H4 (cell line): ENCODE measurements around the gene FUT6. TPM values are rescaled to one million over a fixed set of nuclear protein-coding genes. Genes with fewer than 3 reads are reported as not detected.
"Not testable (repeated sequence)": the region's sequence is repeated elsewhere in the genome, so short reads cannot be mapped to it uniquely, and the experiment has no call there.

ENCODE experiments used
- DNase-seq: peaks from one replicate; pipeline ENCODE4 v3.0.0-alpha.2; 2015; ENCODE audit warnings: low spot score
- total RNA-seq: library from RNA; depleted of rRNA; stranded (reverse); fragments of >200 nt; shearing (Covaris generic); gene quantifications from 2 replicates; pipeline ENCODE4 v1.2.3, GENCODE V29; 2014; rRNA removed

The FUT6 gene
- total RNA-seq, 1 experiment from 2014 or later = not detected

DNA sequence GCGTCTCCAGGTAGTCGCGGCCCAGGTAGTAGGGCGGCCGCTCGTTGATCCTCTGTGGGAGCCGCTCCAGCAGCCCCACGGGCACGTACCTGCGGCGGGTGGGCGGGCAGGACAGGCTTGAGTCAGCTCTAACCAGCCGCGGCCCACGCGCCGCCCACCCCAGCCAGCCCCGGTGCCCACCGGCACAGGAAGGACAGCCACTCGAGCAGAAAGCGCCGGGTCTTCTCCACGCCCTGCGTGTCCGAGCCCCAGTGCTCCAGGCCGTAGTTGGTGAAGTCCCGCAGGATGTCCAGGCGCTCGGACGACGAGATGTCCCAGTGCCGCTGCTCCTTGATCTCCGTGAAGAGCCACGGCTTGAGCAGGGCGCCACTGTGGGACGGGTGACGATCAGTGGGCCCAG, 54.1 kb downstream of the FUT6 start:
- DNase-seq = no peak

DNA sequence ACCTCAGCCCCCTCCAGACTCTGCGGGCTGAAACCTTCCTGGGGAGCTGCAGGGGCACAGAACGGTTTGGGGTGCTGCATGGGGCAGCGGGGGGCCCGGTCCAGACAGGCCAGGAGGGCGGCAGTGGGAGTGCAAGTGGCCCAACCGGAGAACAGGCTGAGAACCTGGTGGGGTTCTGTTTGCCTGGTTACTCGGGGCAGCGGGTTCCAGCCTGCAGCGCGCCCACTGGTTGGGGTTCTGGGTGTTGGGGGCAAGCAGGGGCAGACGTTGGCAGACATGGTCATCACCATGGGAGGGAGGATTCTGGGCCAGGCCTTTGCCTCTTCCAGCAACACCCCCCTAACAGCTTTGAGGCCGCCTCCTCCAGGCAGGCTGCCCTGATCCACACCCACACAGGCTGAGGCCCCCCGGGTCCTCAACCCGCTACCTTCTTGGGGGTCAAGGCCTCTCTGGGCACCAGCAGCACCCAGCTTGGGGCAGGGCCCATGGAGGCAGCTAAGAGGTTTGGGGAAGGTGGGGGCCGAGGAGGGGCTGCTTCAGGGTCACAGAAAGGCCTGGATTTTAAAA, 54.8 kb downstream of the FUT6 start, which contains the start of gene PRR22:
TSS of gene PRR22 (minus strand) at position 166 of the 567 bp plus-strand sequence. CDS start at position 80, 86 bp downstream.
- no peak for DNase-seq

DNA sequence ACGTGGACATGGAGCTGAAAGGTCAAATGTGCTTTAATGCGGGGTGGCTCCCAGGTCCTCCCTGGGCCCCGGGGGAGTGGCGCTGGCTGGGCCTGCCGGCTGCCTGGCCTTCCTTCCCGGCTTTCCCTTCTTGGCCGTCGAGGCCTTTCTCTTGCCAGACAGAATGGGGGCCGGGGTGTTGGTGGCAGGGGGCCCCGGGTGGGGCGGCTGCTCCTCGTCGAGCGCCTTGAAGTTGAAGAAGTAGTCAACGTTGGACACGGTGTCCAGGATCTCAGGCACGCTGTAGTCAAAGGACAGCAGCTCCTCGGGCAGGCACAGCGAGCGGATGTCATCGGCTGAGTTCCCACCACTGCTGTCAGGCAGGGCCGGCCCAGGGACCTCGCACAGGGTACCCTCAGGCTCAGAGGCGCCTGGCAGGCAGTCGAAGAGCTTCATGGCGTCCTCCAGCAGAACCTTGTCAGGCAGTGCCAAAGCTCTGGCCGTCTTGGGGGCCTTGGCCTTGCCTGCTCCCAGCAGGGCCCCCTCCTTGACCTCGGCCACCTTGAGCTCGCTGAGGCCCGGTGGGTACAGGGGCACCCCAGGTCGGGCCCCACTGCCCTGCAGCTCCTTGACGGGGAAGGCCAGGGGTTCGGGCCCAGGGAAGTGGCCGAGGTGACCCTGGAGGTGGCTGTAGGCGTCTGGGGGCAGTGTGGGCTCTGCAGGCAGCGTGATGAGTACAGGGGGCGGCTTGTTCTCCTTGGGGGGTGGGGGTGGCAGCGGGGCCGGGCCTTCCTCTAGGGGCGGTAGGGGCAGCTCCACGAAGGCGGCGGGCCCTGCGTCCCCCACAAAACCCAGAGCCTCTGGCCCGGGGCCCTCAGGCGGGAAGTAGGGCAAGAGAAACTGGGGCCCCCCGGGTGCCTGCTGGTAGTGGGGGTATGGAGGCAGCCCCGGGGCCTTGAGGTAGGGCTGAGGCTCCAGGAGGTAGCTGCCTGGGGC, 56.3 kb downstream of the FUT6 start:
- no peak for DNase-seq

DNA sequence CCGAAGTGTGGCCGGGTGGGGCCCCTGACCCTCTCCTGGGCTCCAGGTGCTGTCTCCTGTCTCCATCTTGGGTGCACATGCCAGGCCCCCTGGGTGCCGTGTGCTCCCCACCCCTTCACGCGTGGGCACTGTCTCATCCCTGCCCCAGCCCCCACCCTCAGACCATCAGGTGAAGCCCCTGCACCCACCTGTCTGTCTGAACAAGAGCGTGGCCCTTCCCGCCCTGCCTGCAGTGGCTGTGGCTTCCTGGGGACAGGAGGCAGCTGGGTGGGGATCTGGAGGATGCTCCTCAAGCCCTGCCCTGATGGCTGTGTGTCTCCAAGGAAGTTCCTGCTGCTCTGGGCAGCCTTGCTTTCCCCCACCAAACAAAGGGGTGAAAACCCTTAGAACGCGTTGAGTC, 57.2 kb downstream of the FUT6 start:
- no peak for DNase-seq

DNA sequence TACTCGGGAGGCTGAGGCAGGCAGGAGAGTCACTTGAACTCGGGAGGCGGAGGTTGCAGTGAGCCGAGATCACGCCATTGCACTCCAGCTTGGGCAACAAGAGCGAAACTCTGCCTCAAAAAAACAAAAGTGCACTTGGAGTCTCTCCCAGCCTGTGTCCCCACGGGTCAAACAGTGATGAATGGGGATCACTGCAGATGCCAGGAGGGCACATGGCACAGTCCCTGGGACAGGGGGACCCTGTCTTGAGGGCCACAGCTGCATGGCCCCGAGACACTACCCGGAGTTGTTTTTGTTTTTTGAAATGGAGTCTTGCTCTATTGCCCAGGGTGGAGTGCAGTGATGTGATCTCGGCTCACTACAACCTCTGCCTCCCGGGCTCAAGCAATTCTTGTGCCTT, 58.6 kb downstream of the FUT6 start:
- not testable (repeated sequence) for DNase-seq

Other genes starting within 250 kb of the FUT6 start
- gene SAFB2, start 216.9 kb downstream of the FUT6 start, total RNA-seq = 10.8 and 19.1 TPM in 2 replicates
- gene SAFB, start 216.6 kb downstream of the FUT6 start, total RNA-seq = 18.4 and 19.5 TPM in 2 replicates
- gene MICOS13, start 159.2 kb downstream of the FUT6 start, total RNA-seq = 38.1 and 52.7 TPM in 2 replicates
- gene HSD11B1L, start 158.7 kb downstream of the FUT6 start, total RNA-seq = 2.4 and 4.9 TPM in 2 replicates
- 933 and 1,282 TPM in 2 replicates for gene RPL36, start 149.4 kb downstream of the FUT6 start, total RNA-seq
- gene LONP1, start 119.6 kb downstream of the FUT6 start, total RNA-seq = 49.1 and 81.4 TPM in 2 replicates
- gene CATSPERD, start 119.1 kb downstream of the FUT6 start, total RNA-seq = not detected in 2 replicates
- gene PRR22, start 55.0 kb downstream of the FUT6 start, total RNA-seq = 0.25 TPM in 1 of 2 replicates, not detected in the other
- gene DUS3L, start 48.5 kb downstream of the FUT6 start, total RNA-seq = 23.2 and 28.1 TPM in 2 replicates
- gene NRTN, start 34.6 kb downstream of the FUT6 start, total RNA-seq = 0.06 and 0.23 TPM in 2 replicates
- not detected in 2 replicates for gene FUT3, start 11.7 kb upstream of the FUT6 start, total RNA-seq
- gene FUT5, start 30.8 kb upstream of the FUT6 start, total RNA-seq = not detected in 2 replicates
- 281 and 301 TPM in 2 replicates for gene NDUFA11, start 64.1 kb upstream of the FUT6 start, total RNA-seq
- 1.0 and 3.1 TPM in 2 replicates for gene VMAC, start 65.2 kb upstream of the FUT6 start, total RNA-seq
- 0.08 and 0.66 TPM in 2 replicates for gene CAPS, start 74.6 kb upstream of the FUT6 start, total RNA-seq
- gene RANBP3, start 138.4 kb upstream of the FUT6 start, total RNA-seq = 54.2 and 70.6 TPM in 2 replicates